ENCODE results near the gene GNB4. TPM values are rescaled to one million over a fixed set of nuclear protein-coding genes. Genes with fewer than 3 reads are reported as not detected.

GNB4 gene
- total RNA-seq, 1 experiment from 2014 or later, result 36.7 TPM

DNA sequence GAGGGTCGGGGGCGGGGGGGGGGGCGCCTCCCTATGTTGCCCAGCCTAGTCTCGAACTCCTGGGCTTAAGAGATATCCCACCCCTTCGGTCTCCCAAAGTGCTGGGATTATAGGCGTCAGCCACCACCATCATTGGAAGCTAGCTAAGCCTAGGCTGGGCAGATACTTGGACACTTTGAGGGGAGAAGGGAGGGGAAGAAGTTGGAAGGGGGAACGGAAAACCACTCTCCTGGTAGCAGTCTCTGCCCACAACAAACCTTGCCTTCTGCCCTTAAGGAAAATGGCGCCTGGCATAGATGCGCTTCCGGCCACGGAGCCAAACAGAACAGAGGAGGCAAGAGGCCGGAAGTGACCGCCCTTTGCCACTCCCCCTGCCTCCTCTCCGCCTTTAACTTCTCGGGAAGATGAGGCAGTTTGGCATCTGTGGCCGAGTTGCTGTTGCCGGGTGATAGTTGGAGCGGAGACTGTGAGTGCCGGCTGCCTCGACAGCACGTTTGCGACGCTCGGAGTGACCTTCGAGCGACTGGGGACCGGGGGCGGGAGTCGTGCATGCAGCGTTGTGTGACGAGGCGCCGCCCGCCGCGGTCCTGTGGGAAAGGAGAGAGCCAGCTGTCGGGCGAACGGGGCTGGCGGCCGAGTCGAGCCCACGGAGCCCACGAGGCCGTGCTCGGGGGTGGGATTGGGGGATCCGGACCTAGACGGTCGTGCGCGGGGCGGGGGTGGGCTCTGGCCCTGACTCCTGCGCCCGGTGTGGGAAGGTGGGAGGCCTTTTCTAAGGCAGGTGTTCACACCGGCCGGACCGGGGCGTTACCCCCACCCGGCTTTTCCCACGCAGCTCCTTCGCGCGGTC is 103.7 kb downstream of the GNB4 start, which contains the start of gene MFN1 (continued):
- TF ChIP-seq E2F5 (CRISPR knock-in tag; IDR thresholded peaks at IDR 0.05), result 0 out of 2 replicates have a peak, but pooled peaks have one; percentile 14
- TF ChIP-seq ZNF425 (CRISPR knock-in tag; conservative IDR thresholded peaks at IDR 0.05), result no peak
- TF ChIP-seq MXD4 (CRISPR knock-in tag; IDR thresholded peaks at IDR 0.05; ENCODE audit: borderline replicate concordance), result no peak
- TF ChIP-seq ZNF232 (CRISPR knock-in tag; IDR thresholded peaks at IDR 0.05), result 0 out of 2 replicates have a peak, but pooled peaks have one; percentile 22
- TF ChIP-seq JUN (CRISPR knock-in tag; IDR thresholded peaks at IDR 0.05), result 0 out of 2 replicates have a peak, but pooled peaks have one; percentile 27
- TF ChIP-seq, protein P1, sequence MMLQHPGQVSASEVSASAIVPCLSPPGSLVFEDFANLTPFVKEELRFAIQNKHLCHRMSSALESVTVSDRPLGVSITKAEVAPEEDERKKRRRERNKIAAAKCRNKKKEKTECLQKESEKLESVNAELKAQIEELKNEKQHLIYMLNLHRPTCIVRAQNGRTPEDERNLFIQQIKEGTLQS (CRISPR knock-in tag; conservative IDR thresholded peaks at IDR 0.05), result no peak
- peak; percentile 55 for TF ChIP-seq GABPB1 (CRISPR knock-in tag; IDR thresholded peaks at IDR 0.05)
- no peak for TF ChIP-seq IRF2 (CRISPR knock-in tag; IDR thresholded peaks at IDR 0.05; ENCODE audit: borderline replicate concordance, low read depth)
- no peak for TF ChIP-seq ZNF263 (CRISPR knock-in tag; IDR thresholded peaks at IDR 0.05; ENCODE audit: low read depth)
- TF ChIP-seq FOXP1 (CRISPR knock-in tag; IDR thresholded peaks at IDR 0.05; ENCODE audit: borderline replicate concordance), result peak; percentile 74; the same call in 1 of the 2 replicates
- TF ChIP-seq NFE2L1 (CRISPR knock-in tag; IDR thresholded peaks at IDR 0.05), result no peak
- no peak for TF ChIP-seq NFATC4 (CRISPR knock-in tag; IDR thresholded peaks at IDR 0.05)
- no peak for TF ChIP-seq SOX15 (CRISPR knock-in tag; IDR thresholded peaks at IDR 0.05)
- TF ChIP-seq, protein P2, sequence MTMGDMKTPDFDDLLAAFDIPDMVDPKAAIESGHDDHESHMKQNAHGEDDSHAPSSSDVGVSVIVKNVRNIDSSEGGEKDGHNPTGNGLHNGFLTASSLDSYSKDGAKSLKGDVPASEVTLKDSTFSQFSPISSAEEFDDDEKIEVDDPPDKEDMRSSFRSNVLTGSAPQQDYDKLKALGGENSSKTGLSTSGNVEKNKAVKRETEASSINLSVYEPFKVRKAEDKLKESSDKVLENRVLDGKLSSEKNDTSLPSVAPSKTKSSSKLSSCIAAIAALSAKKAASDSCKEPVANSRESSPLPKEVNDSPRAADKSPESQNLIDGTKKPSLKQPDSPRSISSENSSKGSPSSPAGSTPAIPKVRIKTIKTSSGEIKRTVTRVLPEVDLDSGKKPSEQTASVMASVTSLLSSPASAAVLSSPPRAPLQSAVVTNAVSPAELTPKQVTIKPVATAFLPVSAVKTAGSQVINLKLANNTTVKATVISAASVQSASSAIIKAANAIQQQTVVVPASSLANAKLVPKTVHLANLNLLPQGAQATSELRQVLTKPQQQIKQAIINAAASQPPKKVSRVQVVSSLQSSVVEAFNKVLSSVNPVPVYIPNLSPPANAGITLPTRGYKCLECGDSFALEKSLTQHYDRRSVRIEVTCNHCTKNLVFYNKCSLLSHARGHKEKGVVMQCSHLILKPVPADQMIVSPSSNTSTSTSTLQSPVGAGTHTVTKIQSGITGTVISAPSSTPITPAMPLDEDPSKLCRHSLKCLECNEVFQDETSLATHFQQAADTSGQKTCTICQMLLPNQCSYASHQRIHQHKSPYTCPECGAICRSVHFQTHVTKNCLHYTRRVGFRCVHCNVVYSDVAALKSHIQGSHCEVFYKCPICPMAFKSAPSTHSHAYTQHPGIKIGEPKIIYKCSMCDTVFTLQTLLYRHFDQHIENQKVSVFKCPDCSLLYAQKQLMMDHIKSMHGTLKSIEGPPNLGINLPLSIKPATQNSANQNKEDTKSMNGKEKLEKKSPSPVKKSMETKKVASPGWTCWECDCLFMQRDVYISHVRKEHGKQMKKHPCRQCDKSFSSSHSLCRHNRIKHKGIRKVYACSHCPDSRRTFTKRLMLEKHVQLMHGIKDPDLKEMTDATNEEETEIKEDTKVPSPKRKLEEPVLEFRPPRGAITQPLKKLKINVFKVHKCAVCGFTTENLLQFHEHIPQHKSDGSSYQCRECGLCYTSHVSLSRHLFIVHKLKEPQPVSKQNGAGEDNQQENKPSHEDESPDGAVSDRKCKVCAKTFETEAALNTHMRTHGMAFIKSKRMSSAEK (CRISPR knock-in tag; IDR thresholded peaks at IDR 0.05; ENCODE audit: borderline replicate concordance), result no peak
- TF ChIP-seq ELF4 (CRISPR knock-in tag; IDR thresholded peaks at IDR 0.05; ENCODE audit: low read depth), result no peak
- no peak for TF ChIP-seq PRRX2 (CRISPR knock-in tag; IDR thresholded peaks at IDR 0.05)
- TF ChIP-seq PREB (CRISPR knock-in tag; IDR thresholded peaks at IDR 0.05; ENCODE audit: borderline replicate concordance), result no peak
- no peak for TF ChIP-seq JAZF1 (CRISPR knock-in tag; IDR thresholded peaks at IDR 0.05)
- TF ChIP-seq PRDM15 (CRISPR knock-in tag; IDR thresholded peaks at IDR 0.05), result no peak
- no peak for TF ChIP-seq ZNF121 (CRISPR knock-in tag; IDR thresholded peaks at IDR 0.05)
- TF ChIP-seq, protein P3, sequence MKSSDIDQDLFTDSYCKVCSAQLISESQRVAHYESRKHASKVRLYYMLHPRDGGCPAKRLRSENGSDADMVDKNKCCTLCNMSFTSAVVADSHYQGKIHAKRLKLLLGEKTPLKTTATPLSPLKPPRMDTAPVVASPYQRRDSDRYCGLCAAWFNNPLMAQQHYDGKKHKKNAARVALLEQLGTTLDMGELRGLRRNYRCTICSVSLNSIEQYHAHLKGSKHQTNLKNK (CRISPR knock-in tag; IDR thresholded peaks at IDR 0.05), result no peak
- no peak; the same call in 1 of the 2 replicates for TF ChIP-seq TEAD1 (CRISPR knock-in tag; IDR thresholded peaks at IDR 0.05)
